Muscle of back (tissue), 11 donors: Measurements from ENCODE around the gene TMEM179. TPM values are rescaled to one million over a fixed set of nuclear protein-coding genes. Genes with fewer than 3 reads are reported as not detected.
A peak's percentile ranks its signal among the peaks of the same experiment; 100 is the strongest.
"Not testable (repeated sequence)": the region's sequence is repeated elsewhere in the genome, so short reads cannot be mapped to it uniquely, and the experiment has no call there.

Source experiments
- DNase-seq, 3 donors: peaks; one replicate each; pipeline versions ENCODE4 v3.0.0 to v3.0.0-alpha.2; 2013
- polyA plus RNA-seq, 10 donors: library from polyadenylated mRNA; unstranded; fragments of 120-200 nt; gene quantifications; one replicate each; pipeline ENCODE4 v1.2.1, GENCODE V29; 2013; ENCODE audit not compliant: insufficient read length in 10 of 10

The TMEM179 gene
- polyA plus RNA-seq, 10 donors = 0.39 to 1.7 (median 0.68) TPM

DNA sequence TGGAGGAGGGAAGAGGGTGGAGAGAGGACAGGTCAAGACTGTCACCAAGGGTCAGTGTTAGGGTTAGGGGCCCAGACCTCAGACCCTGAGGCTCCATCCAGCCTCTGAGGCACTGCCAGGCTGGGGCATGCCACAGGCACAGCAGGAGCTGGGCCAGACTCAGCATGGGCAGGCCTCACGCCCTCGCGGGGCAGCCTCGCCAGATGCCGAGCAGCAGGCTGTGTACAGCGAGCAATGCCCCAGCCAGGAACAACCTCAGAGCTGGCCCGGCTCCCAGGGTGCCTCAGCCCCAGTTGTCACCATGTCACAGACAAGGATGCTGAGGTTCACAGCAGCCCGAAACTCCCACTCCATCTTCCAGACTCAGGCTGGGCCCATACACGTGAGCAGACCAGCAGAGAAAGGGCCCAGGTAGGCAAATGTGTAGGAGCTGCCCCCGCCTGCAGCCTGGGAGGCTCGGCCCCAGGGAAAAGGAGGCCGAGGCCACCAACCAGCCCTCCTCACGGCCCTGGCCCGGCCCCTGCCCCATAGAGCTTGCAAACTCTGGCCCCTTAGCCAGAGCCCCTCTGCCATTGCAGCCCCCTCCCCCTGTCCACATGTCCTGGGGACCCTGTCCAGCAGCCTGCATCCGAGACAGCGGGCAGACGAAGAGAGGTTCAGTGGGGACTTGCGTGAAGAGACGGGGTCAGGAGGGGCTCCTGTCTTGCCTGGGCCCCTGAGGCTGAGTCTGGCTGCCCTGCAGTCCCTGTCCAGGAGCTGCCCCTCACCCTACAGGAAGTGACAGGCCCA is 17.5 kb downstream of the TMEM179 start:
- DNase-seq = no peak

DNA sequence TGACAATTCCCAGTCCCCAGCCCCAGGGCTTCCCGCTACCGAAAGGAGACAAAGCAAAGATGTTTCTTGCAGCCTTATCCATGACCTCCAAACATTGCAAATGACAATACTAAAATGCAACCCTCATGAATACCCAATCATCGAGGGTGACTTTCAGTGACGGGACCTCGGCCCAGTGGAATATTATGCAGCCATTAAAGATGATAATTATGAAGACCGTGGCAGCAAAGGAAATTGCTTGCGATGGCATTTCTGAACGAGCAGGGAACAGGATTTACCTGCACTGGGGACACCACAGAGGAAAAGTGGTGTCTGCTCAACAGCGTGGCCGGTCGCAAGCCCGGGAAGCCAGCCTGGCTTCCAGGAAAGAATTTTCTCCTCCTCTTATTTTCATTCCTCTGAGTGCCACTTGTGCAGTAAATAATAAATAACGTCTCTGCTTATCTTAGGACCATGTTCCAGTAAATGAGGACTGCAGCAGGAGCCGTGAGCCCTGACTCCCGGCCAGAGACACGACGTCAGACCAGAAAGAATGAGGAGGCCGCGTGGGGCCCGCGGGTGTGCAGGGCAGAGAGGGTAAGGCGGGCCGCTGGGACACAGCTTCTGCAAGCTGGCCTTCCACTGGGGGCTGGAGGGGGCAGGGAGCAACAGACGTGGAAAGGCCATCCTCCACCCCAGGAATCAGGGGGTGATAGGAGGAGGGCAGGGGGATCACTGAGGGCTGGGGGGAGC is 18.4 kb downstream of the TMEM179 start:
- DNase-seq = peak in 1 of 3 donors; percentile 54

- no peak for DNase-seq
Measured at GRCh38 chr14:104584557-104584956, 20.0 kb downstream of the TMEM179 start.

DNA sequence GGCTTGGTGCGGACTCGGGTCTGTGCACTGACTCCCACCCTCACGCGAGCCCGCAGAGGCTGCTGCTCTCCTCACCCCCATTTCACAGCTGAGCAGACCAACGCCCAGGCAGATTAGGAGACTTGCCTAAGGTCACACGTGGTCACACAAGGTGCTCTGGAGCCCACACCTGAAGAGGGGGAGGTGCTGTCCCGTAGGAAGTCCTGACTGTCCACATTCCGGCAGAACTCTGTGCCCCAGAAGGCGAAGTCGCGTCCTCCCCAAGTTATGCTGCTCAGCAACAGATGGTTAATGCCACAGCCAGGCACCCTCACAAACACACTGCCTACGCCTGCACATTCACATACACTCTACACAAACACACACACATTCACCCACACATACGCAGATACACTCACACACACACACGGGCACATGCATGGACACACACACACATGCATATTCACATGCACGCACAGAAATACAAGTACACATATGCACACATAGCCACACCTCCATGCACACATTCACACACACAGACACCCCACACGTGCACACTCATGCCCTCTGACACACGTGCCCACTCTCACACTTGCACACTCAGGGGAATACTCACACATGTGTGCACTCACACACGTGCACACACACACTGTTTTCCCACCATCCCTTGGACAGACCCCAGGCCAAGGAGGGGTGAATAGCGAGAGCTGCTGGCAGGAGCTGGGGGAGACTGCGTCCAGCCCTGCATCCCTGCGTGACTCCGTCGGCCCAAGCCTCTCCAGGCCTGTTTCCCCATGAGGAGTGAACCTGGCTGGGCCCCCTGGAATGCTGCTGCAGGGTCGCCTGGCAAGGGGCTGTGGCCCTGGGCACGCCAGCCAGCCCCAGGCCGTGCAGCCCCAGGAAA is 20.9 kb downstream of the TMEM179 start:
- peak in 1 of 3 donors; percentile 64 for DNase-seq

DNA sequence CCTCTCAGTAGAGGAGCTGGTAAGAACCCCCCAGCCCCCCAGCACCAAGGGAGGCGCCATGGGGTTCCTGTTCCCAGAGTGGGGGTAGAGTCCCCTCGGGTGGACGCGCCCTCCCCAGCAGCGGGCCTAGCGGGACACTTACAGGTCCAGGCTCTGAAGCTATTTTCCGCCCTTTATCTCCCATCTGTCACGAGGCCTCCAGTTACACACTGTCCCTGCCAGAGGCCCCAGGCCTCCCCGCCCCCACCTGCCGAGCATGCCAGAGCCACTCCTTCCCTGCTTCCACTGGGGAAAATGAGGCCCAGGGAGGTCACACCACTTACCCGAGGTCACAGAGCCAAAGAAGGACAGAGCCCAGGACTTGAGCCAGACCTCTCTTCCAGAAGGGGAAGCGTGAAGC is 21.9 kb downstream of the TMEM179 start:
- peak; percentile 51 to 76 (median 61) for DNase-seq

GRCh38 chr14:104582005-104582404 is 22.6 kb downstream of the TMEM179 start:
- DNase-seq = no peak

DNA sequence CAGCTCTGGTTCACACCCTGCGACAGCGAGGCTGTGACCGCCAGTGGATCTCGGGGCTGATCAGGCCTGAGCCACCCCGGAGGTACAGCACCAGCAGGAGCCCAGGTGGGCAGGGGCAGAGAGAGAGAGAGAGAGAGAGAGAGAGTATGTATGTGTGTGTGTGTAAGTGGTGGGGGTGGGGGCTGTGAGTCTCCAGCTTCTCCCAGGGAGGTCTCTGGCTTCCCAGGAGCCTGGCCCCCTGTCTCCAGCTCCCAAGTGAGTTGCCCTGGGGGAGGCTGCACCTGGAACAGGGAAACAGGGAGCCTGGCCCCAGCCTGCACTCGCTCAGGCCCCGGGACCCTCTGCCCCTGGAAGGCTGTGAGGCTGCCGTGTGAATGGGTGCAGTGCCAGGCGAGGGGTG is 23.1 kb downstream of the TMEM179 start:
- DNase-seq = no peak

DNA sequence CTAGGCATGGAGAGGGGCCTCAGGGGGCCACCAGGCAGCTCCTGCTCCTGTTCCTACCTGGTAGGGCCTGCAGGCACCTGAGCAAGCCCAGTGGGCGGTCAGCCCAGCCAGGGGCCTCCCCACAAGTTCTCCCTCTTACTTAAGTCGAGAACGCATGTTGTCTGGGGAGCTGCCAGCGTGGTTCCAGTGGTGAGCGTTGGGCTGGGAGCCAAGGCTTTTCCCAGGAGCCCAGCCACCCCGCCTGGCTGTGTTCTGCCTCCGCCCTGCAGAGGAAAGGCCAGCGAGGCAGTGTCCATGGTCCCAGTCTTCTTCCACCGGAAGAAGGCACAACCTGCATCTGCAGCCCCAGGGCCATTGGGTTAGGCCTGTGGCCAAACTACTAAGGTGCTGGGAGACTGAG is 23.6 kb downstream of the TMEM179 start:
- peak in 1 of 3 donors; percentile 36 for DNase-seq

DNA sequence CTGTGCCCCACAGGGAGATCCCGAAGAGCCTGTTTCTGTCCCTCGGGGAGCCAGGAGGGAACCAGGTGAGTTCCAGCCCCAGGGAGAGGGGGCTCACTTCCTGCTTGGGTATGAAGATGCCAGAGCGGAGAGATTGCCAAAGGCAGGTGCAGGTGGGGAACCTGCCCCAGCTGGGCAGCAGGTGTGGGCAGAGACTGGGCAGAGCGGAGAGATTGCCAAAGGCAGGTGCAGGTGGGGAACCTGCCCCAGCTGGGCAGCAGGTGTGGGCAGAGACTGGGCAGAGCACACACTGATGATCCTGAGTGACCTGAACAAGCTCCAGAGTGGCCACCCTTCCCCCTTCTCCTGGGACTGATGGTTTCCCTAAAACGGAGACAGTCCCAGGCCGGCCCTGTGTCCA is 24.6 kb downstream of the TMEM179 start:
- not testable (repeated sequence) for DNase-seq

GRCh38 chr14:104579507-104579906 is 25.1 kb downstream of the TMEM179 start, which contains the start of gene C14orf180:
Gene C14orf180 (plus strand): TSS chr14:104579764. CDS start chr14:104586431, 6,667 bp downstream.
- DNase-seq = peak in 2 of 3 donors; percentile 30 to 52

DNA sequence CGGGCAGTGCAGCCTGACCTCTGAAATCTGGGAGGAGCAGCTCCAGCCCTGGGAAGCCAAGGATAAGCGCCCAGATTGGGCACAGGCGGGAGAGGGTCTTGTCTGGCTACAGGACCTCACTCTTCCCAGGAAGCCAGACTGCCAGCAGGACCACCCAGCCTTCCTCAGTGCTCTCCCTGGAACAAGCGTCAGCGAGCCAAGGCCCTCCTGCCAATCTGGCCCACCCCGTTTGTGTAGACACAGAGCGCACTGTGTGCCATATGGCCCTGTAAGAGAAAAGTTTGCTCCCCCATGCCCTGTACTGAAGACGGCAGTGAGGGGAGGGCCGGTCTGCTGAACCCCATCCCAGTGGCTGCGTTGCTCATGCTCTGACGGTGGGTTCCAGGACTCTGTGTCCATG is 26.3 kb downstream of the TMEM179 start:
- DNase-seq = no peak

DNA sequence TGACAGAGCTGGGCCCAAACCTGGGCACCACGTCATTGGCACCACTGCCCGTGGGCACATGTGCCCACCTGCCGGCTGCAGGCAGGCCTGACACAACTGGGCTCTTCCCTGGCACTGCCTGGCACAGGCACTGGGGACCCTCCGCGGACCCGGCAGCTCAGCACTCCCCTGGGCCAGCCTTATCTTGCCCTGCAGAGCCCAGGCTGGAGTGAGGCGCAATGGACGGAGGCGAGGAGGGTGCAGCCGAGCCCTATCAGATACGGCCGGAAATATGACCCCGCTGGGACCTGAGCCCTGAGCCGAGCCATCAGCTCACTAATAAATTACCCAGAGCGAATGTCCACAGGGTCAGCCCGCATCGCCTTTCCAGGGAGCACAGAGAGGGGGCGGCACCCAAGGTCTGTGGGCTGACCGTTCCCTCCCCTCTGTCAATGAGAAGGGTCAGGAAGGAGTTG is 26.7 kb downstream of the TMEM179 start:
- DNase-seq = no peak

GRCh38 chr14:104577426-104577825 is 27.1 kb downstream of the TMEM179 start:
- DNase-seq = peak in 1 of 3 donors; percentile 42

DNA sequence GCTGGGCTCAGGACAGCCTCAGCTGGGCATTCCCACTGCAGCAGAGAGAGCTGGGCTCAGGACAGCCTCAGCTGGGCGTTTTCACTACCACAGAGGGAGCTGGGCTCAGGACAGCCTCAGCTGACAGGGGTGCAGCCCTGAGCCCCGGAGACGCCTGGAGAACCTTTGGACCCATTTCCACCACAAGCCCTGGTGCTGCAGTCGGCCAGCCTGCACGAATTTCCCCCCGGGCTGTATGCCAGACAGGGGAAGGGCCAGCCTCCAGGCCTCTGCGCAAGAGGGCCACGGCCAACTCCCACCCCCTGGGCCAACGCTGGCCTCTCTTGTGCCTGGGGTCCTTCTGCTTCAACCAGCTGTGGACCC is 27.6 kb downstream of the TMEM179 start:
- peak in 1 of 3 donors; percentile 47 for DNase-seq

- peak in 1 of 3 donors; percentile 63 for DNase-seq
Measured at GRCh38 chr14:104576232-104576969, 28.2 kb downstream of the TMEM179 start.

DNA sequence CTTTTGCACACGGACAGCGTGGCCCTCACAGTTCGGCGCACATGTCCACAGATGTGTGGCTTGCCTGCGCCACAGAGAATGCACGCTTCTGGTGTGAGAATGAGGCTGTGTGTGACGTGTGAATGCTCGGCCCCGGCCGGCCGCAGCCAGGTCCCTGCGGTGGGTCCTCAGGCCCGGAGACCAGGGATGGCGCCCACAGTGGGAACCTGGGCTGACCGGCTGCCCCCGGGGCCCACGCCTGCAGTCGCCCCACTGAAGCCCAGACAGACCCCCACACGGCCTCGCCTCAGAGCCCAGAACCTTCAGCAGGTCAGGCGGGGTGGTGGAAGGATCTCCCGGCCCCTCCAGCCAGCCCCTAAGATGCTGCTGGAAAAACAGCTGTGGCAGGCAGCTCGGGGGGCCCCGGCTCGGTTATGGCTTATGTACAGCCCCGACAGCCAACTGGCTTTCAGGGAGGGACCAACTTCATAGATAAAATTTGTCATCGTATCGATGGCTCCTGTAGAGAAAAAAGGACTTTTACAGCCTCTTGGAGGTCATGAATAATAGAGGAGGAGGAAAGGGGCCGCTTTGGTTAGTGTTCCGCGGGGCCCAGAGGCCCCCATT is 29.5 kb downstream of the TMEM179 start:
- peak in 1 of 3 donors; percentile 51 for DNase-seq

GRCh38 chr14:104574536-104574935 is 30.0 kb downstream of the TMEM179 start:
- DNase-seq = no peak

GRCh38 chr14:104573930-104574329 is 30.6 kb downstream of the TMEM179 start:
- DNase-seq = peak in 2 of 3 donors; percentile 38 to 62

DNA sequence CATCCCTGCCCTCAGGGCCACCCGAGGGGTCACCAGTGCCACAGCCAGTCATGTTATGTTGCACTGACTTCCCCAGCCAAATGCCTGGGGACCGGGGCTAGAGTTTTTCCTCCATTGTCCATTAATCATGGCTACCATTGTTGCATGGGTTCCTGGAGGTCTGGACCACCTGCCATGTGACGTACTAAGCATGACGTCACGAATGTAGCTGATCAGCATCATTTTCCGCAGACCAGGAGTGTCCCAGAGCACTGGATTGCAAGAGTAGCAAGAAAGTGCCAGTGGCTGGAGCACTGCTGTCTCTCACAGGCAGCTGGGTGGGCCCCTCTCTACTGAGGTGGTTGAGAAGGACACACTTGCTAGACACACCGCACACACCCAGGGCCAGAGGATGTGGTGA is 31.9 kb downstream of the TMEM179 start:
- no peak for DNase-seq

DNA sequence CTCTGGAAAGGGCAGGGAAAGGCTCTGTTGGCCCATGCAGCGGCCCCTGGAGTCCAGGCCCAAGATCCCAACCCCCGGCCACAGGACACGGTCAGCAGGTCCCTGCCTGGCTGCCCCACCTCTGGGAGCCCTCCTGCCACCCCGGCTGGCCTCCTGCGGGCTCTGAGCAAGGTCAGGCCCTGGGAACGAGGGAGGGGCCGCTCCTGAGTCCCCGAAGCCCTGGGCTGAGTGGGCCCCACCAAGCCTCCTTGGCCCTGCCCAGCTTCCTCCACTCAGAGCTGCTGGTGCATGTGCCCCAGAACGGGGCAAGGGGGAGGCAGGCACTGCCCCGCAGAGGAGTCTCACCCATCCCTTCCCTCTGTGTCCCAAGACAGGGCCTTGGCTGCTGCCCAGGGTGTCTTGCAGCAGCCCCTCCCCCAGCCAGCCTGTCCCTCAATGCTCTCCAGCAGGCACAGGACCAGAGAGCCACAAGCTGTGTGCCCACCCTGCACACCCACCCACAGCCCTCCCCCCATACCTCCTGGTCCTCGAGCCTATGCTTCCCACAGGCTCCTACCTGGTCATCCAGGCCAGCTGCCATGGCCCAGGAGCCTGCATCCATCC is 32.4 kb downstream of the TMEM179 start:
- no peak for DNase-seq
